Liver (tissue), 9 donors: ENCODE results near the gene AVL9. TPM values are rescaled to one million over a fixed set of nuclear protein-coding genes. Genes with fewer than 3 reads are reported as not detected.

Experiments
- DNase-seq: peaks from one replicate; pipeline ENCODE4 v3.0.0-alpha.2; 2017; ENCODE audit warnings: low spot score
- H3K27ac ChIP-seq, 2 donors: one replicate each; pipeline ENCODE4 v1.7.0; 2013; ENCODE audit warnings: inconsistent platforms in 2 of 2, low read length in 2 of 2, control low read depth in 1 of 2, low read depth in 1 of 2, mild to moderate bottlenecking in 1 of 2
- H3K27me3 ChIP-seq, 4 donors: one replicate each; pipeline versions ENCODE4 v1.6.1 to v1.7.0; 2013; ENCODE audit warnings: low read length in 3 of 4, inconsistent platforms in 1 of 4, mild to moderate bottlenecking in 1 of 4, moderate library complexity in 1 of 4; ENCODE audit not compliant: control insufficient read depth in 4 of 4, insufficient read depth in 4 of 4
- H3K36me3 ChIP-seq, 4 donors: one replicate each; pipeline versions ENCODE4 v1.6.1 to v1.7.0; 2013; ENCODE audit warnings: low read length in 3 of 4, mild to moderate bottlenecking in 3 of 4, low read depth in 1 of 4, moderate library complexity in 1 of 4; ENCODE audit not compliant: control insufficient read depth in 4 of 4, insufficient read depth in 3 of 4
- H3K4me1 ChIP-seq, 4 donors: one replicate each; pipeline versions ENCODE4 v1.6.1 to v1.7.0; 2013; ENCODE audit warnings: low read length in 3 of 4, mild to moderate bottlenecking in 3 of 4, moderate library complexity in 1 of 4; ENCODE audit not compliant: control insufficient read depth in 4 of 4, insufficient read depth in 4 of 4
- H3K4me3 ChIP-seq, 3 donors: one replicate each; pipeline versions ENCODE4 v1.6.1 to v1.7.0; 2013; ENCODE audit warnings: low read length in 3 of 3, control low read depth in 1 of 3, low read depth in 1 of 3, mild to moderate bottlenecking in 1 of 3
- H3K9ac ChIP-seq, 2 donors: one replicate each; pipeline ENCODE4 v1.7.0; 2013; ENCODE audit warnings: low read length in 2 of 2, mild to moderate bottlenecking in 2 of 2, moderate library complexity in 2 of 2, control low read depth in 1 of 2, low read depth in 1 of 2
- H3K9me3 ChIP-seq, 4 donors: one replicate each; pipeline versions ENCODE4 v1.6.1 to v1.7.0; 2013; ENCODE audit warnings: low read length in 3 of 4; ENCODE audit not compliant: control insufficient read depth in 4 of 4
- FOXA1 ChIP-seq: IDR thresholded peaks from 2 replicates; pipeline ENCODE4 v1.6.1; 2016; ENCODE audit warnings: antibody characterized with exemption
- GABPA ChIP-seq, 2 donors: IDR thresholded peaks in 1 of 2; conservative IDR thresholded peaks in 1 of 2; 2 replicates each; pipeline ENCODE4 v1.6.1; 2016; ENCODE audit warnings: antibody characterized with exemption in 2 of 2, mild to moderate bottlenecking in 1 of 2, moderate library complexity in 1 of 2
- HNF4A ChIP-seq, 2 donors: conservative IDR thresholded peaks; 2 replicates each; pipeline ENCODE4 v1.6.1; 2016; ENCODE audit warnings: antibody characterized with exemption in 2 of 2, mild to moderate bottlenecking in 2 of 2
- JUND ChIP-seq, 2 donors: IDR thresholded peaks; 2 replicates each; pipeline ENCODE4 v1.6.1; 2016; ENCODE audit warnings: antibody characterized with exemption in 2 of 2
- NR2F2 ChIP-seq: IDR thresholded peaks from 2 replicates; pipeline ENCODE4 v1.6.1; 2016; ENCODE audit warnings: antibody characterized with exemption
- RAD21 ChIP-seq, 2 donors: IDR thresholded peaks; 2 replicates each; pipeline ENCODE4 v1.6.1; 2016; ENCODE audit warnings: antibody characterized with exemption in 2 of 2, mild to moderate bottlenecking in 2 of 2
- REST ChIP-seq: IDR thresholded peaks from 2 replicates; pipeline ENCODE4 v1.6.1; 2016; ENCODE audit warnings: antibody characterized with exemption, mild to moderate bottlenecking
- TAF1 ChIP-seq: conservative IDR thresholded peaks from 2 replicates; pipeline ENCODE4 v1.6.1; 2016; ENCODE audit warnings: antibody characterized with exemption, mild to moderate bottlenecking
- WGBS: extraction: QIAGEN DNeasy Blood & Tissue Kit; methylation state at CpG from one replicate; pipeline ENCODE4 v1.1.7; 2013; 5-methylcytosine and 5-hydroxymethylcytosine counted together
- polyA plus RNA-seq, 2 donors: library from polyadenylated mRNA; stranded (reverse) in 1 of 2; unstranded in 1 of 2; fragments of 200-250 nt in 1 of 2; fragments of >200 nt in 1 of 2; fragmentation: Nextera tagmentation in 1 of 2; extraction: Ambion mirVana in 1 of 2; gene quantifications; one replicate each; pipeline versions ENCODE4 v1.2.1 to v1.2.3, GENCODE V29; 2013 to 2015
- total RNA-seq, 2 donors: library from RNA; depleted of rRNA; stranded (reverse); fragments of >200 nt; gene quantifications; one replicate each; pipeline ENCODE4 v1.2.3, GENCODE V29; 2014
- TF ChIP-seq, protein P1 (sequence below): IDR thresholded peaks from 2 replicates; pipeline ENCODE4 v1.6.1; 2016; ENCODE audit warnings: antibody characterized with exemption
- TF ChIP-seq, protein P2 (sequence below): fragments of 150-350 bp; IDR thresholded peaks from 2 replicates; pipeline ENCODE4 v1.5.1; 2017; ENCODE audit warnings: improper control_type of control experiment, low read depth, low read length; ENCODE audit not compliant: missing input control
- TF ChIP-seq, protein P3 (sequence below): IDR thresholded peaks from 2 replicates; pipeline ENCODE4 v1.6.1; 2016; ENCODE audit warnings: antibody characterized with exemption
- donor health status: healthy.
- donor health status: healthy.
- donor health status: healthy.
- donor health status: healthy.
- donor health status: healthy.

AVL9 gene
- total and polyA plus RNA-seq, 4 donors: 5.5 to 18.5 (median 11.6) TPM

- H3K27ac ChIP-seq: no peak overlapping the region
- H3K9me3 ChIP-seq: no peaks in the 10 kb centered on the region
- H3K27me3 ChIP-seq: no peaks in the 10 kb centered on the region
- H3K9ac ChIP-seq: no peak overlapping the region
- TF ChIP-seq, protein P1, sequence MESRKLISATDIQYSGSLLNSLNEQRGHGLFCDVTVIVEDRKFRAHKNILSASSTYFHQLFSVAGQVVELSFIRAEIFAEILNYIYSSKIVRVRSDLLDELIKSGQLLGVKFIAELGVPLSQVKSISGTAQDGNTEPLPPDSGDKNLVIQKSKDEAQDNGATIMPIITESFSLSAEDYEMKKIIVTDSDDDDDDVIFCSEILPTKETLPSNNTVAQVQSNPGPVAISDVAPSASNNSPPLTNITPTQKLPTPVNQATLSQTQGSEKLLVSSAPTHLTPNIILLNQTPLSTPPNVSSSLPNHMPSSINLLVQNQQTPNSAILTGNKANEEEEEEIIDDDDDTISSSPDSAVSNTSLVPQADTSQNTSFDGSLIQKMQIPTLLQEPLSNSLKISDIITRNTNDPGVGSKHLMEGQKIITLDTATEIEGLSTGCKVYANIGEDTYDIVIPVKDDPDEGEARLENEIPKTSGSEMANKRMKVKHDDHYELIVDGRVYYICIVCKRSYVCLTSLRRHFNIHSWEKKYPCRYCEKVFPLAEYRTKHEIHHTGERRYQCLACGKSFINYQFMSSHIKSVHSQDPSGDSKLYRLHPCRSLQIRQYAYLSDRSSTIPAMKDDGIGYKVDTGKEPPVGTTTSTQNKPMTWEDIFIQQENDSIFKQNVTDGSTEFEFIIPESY: no peak
- TF ChIP-seq JUND (IDR thresholded peaks at IDR 0.05) (no peak), NR2F2 (no peak), HNF4A (conservative IDR thresholded peaks at IDR 0.05) (no peak), REST (no peak), TAF1 (no peak), GABPA (IDR thresholded peaks at IDR 0.05 in 1 of 2, conservative IDR thresholded peaks at IDR 0.05 in 1 of 2) (no peak), RAD21 (IDR thresholded peaks at IDR 0.05) (no peak)
- TF ChIP-seq, protein P2, sequence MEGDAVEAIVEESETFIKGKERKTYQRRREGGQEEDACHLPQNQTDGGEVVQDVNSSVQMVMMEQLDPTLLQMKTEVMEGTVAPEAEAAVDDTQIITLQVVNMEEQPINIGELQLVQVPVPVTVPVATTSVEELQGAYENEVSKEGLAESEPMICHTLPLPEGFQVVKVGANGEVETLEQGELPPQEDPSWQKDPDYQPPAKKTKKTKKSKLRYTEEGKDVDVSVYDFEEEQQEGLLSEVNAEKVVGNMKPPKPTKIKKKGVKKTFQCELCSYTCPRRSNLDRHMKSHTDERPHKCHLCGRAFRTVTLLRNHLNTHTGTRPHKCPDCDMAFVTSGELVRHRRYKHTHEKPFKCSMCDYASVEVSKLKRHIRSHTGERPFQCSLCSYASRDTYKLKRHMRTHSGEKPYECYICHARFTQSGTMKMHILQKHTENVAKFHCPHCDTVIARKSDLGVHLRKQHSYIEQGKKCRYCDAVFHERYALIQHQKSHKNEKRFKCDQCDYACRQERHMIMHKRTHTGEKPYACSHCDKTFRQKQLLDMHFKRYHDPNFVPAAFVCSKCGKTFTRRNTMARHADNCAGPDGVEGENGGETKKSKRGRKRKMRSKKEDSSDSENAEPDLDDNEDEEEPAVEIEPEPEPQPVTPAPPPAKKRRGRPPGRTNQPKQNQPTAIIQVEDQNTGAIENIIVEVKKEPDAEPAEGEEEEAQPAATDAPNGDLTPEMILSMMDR: no peak
- TF ChIP-seq, protein P3, sequence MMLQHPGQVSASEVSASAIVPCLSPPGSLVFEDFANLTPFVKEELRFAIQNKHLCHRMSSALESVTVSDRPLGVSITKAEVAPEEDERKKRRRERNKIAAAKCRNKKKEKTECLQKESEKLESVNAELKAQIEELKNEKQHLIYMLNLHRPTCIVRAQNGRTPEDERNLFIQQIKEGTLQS: no peak
- no peak overlapping the region for H3K4me3 ChIP-seq
- no peaks in the 10 kb centered on the region for H3K4me1 ChIP-seq
- no peak for DNase-seq
- H3K36me3 ChIP-seq: peaks cover 0 to 2% (median 0%) of the 10 kb centered on the region in 4 donors
- 90% methylated on average over 4 of the region's 4 CpGs for WGBS
Measured at GRCh38 chr7:32525839-32526238, 30.6 kb downstream of the AVL9 start.

GRCh38 chr7:32531402-32531801 lies 36.1 kb downstream of the AVL9 start:
- no peak for DNase-seq
- Histone ChIP-seq H3K9me3 (no peaks in the 10 kb centered on the region), H3K4me3 (no peak overlapping the region), H3K27me3 (no peaks in the 10 kb centered on the region), H3K36me3 (peaks cover 0 to 2% (median 0%) of the 10 kb centered on the region in 4 donors), H3K27ac (no peak overlapping the region), H3K4me1 (peaks cover 0 to 1% (median 0%) of the 10 kb centered on the region in 4 donors), H3K9ac (no peak overlapping the region)
- 97% methylated on average over 13 of the region's 13 CpGs for WGBS
- TF ChIP-seq, protein P1: no peak
- TF ChIP-seq FOXA1 (no peak), REST (no peak)
